Measurements from ENCODE around the gene TMEM88.

TMEM88 gene

DNA sequence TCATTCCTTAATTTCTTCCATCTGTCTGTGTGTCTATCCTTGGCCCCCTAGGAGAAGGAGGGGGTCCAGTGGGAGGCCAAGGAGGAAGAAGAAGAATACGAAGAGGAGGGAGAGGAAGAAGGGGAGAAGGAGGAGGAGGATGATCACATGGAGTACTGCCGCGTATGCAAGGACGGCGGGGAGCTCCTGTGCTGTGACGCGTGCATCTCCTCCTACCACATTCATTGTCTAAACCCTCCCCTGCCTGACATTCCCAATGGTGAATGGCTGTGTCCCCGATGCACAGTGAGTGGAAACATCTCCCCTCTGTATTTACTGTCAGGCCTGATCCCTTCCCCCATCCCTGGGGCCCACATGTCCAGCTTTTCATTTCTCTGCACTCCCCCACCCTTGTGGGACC lies 40.0 kb downstream of the TMEM88 start:
- CTCF ChIA-PET = interaction anchor here (0.9 to 1.7 kb wide), 6 partner anchors 18 to 151 kb away, joined by 3 to 14 read pairs (median 5); no protein-coding TSS in a partner anchor
- no peak for DNase-seq (ENCODE audit: low read depth, low spot score)
- TF ChIP-seq, protein P1, sequence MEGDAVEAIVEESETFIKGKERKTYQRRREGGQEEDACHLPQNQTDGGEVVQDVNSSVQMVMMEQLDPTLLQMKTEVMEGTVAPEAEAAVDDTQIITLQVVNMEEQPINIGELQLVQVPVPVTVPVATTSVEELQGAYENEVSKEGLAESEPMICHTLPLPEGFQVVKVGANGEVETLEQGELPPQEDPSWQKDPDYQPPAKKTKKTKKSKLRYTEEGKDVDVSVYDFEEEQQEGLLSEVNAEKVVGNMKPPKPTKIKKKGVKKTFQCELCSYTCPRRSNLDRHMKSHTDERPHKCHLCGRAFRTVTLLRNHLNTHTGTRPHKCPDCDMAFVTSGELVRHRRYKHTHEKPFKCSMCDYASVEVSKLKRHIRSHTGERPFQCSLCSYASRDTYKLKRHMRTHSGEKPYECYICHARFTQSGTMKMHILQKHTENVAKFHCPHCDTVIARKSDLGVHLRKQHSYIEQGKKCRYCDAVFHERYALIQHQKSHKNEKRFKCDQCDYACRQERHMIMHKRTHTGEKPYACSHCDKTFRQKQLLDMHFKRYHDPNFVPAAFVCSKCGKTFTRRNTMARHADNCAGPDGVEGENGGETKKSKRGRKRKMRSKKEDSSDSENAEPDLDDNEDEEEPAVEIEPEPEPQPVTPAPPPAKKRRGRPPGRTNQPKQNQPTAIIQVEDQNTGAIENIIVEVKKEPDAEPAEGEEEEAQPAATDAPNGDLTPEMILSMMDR (IDR thresholded peaks at IDR 0.05; ENCODE audit: insufficient read depth, low read length, missing control alignments) = no peak
- POLR2A ChIA-PET = no interaction called here
- H3K4me3 ChIP-seq (ENCODE audit: low read depth, low read length) = no peak overlapping the region

DNA sequence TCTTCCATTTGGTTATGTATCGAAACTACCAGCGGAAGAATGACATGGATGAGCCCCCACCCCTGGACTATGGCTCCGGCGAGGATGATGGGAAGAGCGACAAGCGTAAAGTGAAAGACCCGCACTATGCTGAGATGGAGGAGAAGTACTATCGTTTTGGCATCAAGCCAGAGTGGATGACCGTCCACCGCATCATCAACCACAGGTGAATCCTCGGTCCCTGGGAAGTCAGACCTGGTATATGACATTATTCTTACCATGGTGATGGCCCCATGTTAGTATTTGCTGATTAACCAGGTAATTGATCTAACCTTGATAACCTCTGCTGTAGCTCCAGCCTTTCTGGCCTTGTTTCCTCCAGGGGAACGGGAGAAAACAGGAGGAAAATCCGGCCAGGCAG lies 42.2 kb downstream of the TMEM88 start:
- TF ChIP-seq, protein P1 (IDR thresholded peaks at IDR 0.05; ENCODE audit: insufficient read depth, low read length, missing control alignments) = no peak
- ChIA-PET CTCF (interaction anchor here (0.7 to 24.3 kb wide), 14 partner anchors 8 to 153 kb away, joined by 3 to 499 read pairs (median 10); partner anchors contain the start of genes CHD3, CYB5D1, KCNAB3 and NAA38), POLR2A (no interaction called here)
- no peak overlapping the region for H3K4me3 ChIP-seq (ENCODE audit: low read depth, low read length)
- DNase-seq (ENCODE audit: low read depth, low spot score) = no peak

DNA sequence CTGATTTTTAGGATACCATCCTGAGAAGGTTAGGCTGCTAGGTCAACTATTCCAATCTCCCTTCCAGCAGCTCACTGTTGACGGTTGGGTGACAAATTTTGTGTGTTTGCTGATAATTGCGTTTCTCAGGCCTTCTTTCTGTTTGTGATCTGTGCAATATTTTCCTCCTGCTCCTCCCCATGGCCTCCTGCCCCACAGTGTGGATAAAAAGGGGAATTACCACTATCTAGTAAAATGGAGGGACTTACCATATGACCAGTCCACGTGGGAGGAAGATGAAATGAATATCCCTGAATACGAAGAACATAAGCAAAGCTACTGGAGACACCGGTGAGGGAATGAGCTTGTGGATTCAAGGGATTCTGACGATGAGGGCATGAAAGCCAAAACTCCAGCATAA lies 42.9 kb downstream of the TMEM88 start:
- ChIA-PET POLR2A (no interaction called here), CTCF (interaction anchor here (0.7 to 24.3 kb wide), 20 partner anchors 8 to 154 kb away, joined by 3 to 499 read pairs (median 5); partner anchors contain the start of genes CHD3, CYB5D1, KCNAB3 and KDM6B)
- H3K4me3 ChIP-seq (ENCODE audit: low read depth, low read length) = no peak overlapping the region
- TF ChIP-seq, protein P1 (IDR thresholded peaks at IDR 0.05; ENCODE audit: insufficient read depth, low read length, missing control alignments) = peak; percentile 44
- DNase-seq (ENCODE audit: low read depth, low spot score) = no peak

DNA sequence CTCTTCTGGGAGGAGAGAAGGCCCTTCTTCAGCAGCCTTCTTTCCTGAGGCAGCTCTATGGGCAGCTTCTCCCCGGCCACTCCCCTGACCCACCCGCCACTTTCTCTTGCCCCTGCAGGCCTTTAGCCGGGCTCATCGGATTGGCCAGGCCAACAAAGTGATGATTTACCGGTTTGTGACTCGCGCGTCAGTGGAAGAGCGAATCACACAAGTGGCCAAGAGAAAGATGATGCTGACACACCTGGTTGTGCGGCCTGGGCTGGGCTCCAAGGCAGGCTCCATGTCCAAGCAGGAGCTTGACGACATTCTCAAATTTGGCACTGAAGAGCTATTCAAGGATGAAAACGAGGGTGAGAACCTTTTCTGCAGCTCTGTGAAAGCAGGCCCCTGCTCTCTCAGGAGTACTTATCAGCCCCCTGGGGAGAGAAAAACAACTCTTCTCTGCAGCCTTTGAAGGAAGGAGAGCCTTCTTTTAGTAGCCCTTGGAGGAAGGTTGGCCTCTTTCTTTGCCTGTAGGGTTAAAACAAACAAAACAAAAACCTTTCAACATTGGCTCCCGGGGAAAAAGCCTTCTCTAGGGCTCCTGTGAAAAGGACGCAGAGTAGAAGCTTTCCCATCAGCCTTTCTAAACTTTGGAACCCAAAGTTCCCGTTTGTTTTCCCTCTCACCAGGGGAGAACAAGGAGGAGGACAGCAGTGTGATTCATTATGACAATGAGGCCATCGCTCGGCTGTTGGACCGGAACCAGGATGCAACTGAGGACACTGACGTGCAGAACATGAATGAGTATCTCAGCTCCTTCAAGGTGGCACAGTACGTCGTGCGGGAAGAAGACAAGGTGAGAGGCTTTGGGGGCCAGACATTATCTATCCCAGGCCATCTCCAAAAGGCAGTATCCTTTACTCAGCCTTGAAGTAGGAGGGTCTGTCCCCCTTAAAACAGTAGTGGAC lies 48.6 kb downstream of the TMEM88 start:
- TF ChIP-seq, protein P1 (IDR thresholded peaks at IDR 0.05; ENCODE audit: insufficient read depth, low read length, missing control alignments) = no peak
- ChIA-PET POLR2A (no interaction called here), CTCF (interaction anchor here (0.6 to 24.3 kb wide), 9 partner anchors 9 to 154 kb away, joined by 3 to 499 read pairs (median 3); partner anchors contain the start of gene RNF227)
- DNase-seq (ENCODE audit: low read depth, low spot score) = no peak
- H3K4me3 ChIP-seq (ENCODE audit: low read depth, low read length) = no peak overlapping the region
